Gastrocnemius medialis (tissue), 4 donors: ENCODE results near the gene C3.

Source experiments
- CTCF ChIP-seq, 5 experiments: fragments of 450-650 bp in 3 of 5; fragments of 200-600 bp in 2 of 5; sonication (generic) in 2 of 5; IDR thresholded peaks in 4 of 5; conservative IDR thresholded peaks in 1 of 5; 1 replicate in 4 of 5; 2 replicates in 1 of 5; pipeline ENCODE4 v1.5.1; 2016 to 2019; ENCODE audit warnings: antibody characterized with exemption in 5 of 5, mild to moderate bottlenecking in 3 of 5, moderate library complexity in 3 of 5
- POLR2A ChIP-seq, 2 donors: fragments of 450-650 bp; IDR thresholded peaks; one replicate each; pipeline ENCODE4 v1.6.1; 2017; ENCODE audit warnings: antibody characterized with exemption in 2 of 2, mild to moderate bottlenecking in 2 of 2, moderate library complexity in 2 of 2

GRCh38 chr19:6751189-6751588 is 30.7 kb upstream of the C3 start:
- TF ChIP-seq POLR2A (IDR thresholded peaks at IDR 0.05) (no peak), CTCF (IDR thresholded peaks at IDR 0.05 in 4 of 5, conservative IDR thresholded peaks at IDR 0.05 in 1 of 5) (no peak)
